CD4-positive, alpha-beta T cell treated with Interleukin-10 for 1 hour (primary cell): ENCODE data around the gene PLEKHA3.
"Not testable (repeated sequence)": the region's sequence is repeated elsewhere in the genome, so short reads cannot be mapped to it uniquely, and the experiment has no call there.

Experiments used
- DNase-seq: peaks from one replicate; pipeline ENCODE4 v3.0.0-alpha.2; 2020

Gene PLEKHA3

DNA sequence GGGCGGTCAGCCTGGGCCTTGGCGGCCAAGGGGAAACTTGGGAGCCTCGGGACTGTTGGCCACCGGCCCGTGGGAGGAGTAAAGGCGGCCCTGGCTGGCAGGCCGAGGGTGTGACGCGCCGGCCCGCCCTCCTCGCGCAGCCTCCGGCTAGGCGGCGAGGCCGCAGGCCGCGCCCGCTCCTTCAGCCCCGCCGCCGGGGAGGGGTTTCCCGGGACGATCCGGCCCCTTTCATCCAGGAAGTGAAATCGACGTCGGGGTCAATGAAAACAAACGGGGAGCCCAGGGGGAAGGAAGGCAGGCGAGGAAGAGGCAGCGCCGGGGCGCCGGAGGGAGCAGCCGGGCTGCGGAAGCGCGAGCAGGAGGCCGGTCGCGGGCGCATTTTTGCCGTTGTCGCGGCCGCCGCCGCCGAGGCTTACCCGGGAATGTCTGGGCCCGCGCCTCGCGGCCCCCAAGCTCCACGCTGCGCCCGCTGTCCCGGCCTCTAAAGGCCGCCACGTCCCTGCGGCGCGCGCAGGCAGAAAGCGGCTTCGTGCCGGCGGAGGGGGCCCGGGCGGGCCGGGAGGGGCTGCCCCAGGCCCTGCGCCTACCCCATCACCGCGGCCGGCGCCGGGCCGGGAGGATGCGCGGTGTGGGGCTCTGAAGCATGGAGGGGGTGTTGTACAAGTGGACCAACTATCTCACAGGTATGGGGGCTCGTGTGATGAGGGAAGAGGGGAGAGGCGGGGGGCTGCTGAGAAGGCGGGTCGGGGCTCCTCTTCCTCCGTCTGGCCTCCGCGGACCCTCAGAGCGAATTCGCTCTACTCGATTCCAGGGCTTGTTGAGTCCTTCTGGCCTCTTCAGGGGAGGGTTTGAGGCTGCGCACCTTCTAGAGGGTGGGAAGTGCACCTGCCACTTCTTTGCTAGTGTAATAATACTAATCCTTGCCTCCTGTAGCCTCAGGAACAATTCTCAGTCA lies at the start of gene PLEKHA3:
Gene PLEKHA3, plus strand, starts transcription at position 231 of the 955 bp plus-strand sequence. Its CDS starts 413 bp downstream, at position 644.
- DNase-seq = peak; percentile 86

DNA sequence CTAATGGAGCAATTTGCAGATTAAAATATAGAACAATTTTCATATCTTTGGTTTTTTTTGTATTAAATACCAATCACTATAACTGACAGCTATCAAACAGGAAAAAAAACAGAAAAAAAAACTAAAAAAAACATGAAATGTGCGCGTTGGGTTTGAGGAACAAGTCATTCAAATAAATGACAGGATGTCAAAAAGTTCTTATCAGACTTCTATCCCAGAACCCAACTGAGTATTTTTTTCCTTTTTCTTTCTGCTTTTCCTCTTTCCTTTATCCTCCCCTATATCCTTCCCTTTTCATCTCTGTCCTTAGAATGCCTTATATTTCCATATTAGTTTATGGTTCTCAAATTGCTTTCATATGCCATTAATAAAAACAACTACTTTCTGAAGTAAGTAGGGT lies 43.6 kb upstream of the PLEKHA3 start:
- DNase-seq = no peak

DNA sequence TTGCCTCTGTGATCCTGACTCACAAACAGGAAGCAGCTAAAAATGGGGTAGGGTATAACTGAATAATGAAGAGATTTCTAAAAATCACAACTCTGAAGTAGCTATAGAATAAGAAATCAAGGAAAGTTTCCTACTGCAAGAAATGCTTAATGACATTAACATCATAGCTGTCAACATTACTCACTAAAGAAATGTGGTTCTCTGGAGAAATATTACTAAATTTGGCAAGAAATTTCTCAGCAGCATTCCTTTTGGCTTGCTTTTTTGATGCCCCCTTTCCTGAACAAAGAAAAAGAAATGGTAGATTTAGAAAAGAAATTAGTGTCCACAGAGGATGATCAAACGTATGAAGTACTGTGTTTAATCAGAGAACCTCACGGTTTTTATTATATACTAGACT lies 38.8 kb upstream of the PLEKHA3 start:
- DNase-seq = no peak

DNA sequence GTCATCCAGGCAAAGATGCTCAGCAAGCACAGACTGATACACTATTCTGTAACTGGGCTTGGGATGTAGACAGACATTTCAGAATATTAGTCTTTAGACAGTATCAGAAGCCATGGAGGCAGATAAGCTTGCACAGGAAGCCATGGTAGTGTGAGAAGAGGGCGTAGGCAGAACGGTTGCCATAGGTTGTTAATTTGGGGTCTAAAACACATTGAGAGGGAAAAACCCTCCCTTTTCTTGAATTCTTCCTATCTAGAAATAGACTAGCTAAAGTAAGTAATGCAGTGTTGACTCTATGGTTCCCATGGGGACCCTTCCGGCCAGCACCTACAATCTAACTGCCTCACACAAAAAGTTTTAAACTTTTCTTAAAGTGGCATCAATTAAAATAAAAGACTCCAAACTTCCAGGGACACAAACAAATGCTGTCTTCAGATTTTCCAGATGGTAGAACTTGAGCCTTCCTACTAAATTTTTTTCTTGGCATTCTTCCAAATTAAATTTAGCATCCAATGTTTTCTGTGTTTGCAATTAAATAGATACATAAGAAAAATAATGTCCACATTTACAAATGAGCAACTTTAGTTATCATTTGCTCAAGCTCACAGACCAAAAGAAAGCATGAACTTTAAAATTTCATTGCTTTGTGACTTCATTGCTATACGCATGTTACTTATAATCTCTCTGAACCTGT lies 31.1 kb upstream of the PLEKHA3 start:
- DNase-seq = peak; percentile 13

DNA sequence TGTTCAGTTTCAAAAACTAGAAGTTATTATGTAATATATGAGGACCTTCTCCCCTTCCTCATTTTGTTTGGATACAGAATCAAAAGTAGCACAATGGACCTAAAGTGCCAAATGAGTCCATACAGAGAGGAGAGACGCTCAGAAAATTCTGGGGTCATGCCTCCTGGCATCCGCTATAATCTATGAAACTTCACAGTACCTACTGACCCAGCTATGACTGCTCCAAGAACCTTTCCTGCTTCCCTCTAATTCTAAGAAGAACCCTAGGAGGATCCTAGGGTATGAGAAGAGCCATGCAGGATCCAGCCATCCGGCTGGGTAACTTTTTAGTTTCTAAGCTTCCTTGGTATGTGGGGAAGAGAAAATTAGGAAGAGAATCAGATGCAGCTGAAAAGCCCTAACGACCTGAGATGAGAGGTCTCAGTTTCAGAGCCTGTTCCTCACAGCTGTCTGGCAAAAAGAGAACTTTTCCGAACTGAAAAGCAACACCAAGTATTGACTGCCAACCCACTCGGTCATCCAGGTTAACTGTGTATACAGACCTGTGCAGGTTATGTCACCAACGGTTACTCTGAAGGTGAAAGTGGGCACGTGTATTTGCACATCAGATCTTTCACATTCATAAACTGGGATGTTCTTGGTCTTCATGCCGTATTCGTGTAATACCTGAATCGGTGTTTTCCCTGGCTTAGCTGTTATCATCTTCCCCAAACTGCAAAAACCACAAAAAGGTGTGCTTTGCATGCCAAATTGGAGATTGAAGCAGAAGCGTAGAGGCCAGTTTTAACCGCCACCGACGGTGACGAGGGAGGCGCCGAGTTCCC lies 30.3 kb upstream of the PLEKHA3 start:
- peak; percentile 82 for DNase-seq

GRCh38 chr2:178450524-178450773 lies 29.8 kb upstream of the PLEKHA3 start:
- no peak for DNase-seq

GRCh38 chr2:178450774-178451525 lies 29.3 kb upstream of the PLEKHA3 start, which contains the start of the genes PJVK and PRKRA:
PJVK (plus strand) TSS chr2:178451378; CDS start chr2:178453410, 2,032 bp downstream.
PRKRA (minus strand) TSS chr2:178451175; CDS start chr2:178451030, 145 bp downstream.
- peak; percentile 95 for DNase-seq

- DNase-seq = no peak
These were observed 27.9 kb upstream of the PLEKHA3 start for GRCh38 chr2:178452334-178452733.

GRCh38 chr2:178452870-178453269 lies 27.4 kb upstream of the PLEKHA3 start:
- no peak for DNase-seq

- no peak for DNase-seq
These were observed 24.3 kb upstream of the PLEKHA3 start for GRCh38 chr2:178455947-178456346.

GRCh38 chr2:178457390-178457886 lies 22.8 kb upstream of the PLEKHA3 start:
- no peak for DNase-seq

DNA sequence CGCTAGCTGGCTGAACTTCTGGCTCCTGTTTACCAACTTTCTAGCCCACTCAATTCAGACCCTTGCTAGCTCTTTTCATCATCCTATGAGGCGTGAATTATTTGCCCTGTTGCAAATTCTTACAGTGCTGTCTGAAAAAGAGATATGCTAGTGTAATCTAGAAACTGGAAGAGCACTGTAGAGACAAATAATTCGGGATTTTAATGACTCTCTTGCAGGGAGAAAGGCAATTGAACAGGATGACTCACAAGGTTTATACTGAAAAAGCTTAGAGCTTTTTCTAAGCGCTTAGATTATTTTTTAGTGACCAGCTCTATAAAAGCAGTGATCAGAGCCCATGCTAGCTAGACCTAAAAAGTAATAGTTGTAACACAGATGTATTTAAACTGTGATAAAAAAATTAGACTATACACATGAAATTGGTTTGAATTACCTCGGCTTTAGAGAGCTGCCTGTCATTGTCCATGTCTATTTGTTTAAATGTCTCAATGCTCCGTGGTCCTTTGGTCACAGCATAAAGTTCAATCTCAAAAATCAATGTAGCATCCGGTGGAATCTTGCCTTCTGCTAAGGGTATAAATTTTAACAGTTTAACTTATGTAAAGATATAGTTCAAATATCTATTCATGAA lies 10.9 kb upstream of the PLEKHA3 start:
- DNase-seq = no peak

DNA sequence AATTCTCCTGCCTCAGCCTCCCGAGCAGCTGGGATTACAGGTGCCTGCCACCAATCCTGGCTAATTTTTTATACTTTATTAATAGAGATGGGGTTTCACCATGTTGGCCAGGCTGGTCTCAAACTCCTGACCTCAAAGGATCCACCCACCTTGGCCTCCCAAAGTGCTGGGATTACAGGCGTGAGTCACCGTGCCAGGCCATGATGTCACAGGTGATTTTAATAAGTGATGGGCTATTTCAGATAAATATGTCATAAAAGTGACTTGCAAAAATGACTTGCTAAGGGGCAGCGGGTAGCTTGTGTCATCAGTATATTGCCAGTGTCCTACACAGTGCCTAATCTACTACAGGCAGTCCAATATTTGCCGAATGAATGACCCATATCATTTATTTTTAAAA lies 8.9 kb upstream of the PLEKHA3 start:
- DNase-seq = not testable (repeated sequence)

DNA sequence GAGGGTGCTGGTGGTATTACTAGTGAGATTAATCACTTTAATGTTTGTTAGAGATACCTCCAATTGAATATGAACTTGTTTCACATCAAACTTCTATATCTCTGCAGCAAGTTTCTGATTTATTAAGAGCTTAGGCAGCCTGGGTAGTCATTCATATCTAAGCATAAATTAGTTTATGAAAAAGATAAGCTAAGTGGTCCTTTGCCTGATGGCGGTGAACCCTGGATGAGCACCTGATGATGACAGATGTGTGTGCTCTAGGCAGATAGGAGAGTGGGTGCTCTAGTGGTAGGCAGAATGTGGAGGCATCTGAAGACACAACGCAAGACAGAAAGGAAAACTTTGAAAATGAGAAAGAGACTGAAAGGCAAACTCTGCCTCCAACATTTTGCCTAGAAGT lies 6.9 kb upstream of the PLEKHA3 start:
- no peak for DNase-seq

DNA sequence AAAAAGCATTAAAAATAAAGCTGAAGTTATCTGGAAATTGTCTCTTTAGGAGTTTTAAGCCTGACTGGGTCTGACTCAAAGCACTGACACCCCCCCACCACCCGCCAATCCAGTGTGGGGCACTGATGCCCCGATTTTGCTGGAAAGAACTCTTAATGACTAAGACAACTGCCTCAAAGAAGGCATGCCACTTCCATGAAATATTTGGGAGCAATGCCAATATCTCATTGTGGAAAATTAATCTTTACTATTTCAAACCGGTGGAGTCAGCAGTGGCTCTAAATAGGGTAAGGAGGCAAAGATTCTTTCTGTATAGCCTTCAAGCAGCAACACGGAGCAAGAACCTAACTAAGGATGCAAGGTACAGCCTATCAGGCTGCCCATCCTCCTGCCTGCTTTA lies 6.3 kb upstream of the PLEKHA3 start:
- DNase-seq = no peak

- no peak for DNase-seq
These were observed 5.7 kb upstream of the PLEKHA3 start for GRCh38 chr2:178474560-178474959.

DNA sequence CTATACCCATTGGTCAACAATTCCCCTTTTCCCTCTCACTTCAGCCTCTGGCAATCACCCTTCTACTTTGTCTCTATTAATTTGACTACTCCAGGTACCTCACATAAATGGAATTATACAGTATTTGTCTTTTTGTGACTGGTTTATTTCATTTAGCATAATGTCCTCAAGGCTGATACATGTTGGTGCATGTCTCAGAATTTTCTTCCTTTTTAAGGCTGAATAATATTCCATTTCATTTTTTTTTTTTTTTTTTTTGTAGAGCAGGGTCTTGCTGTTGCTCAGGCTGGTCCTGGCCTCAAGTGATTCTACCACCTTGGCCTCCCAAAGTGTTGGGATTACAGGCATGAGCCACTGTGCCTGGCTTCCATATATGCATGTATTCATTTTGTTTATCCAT lies 3.8 kb upstream of the PLEKHA3 start:
- DNase-seq = no peak

DNA sequence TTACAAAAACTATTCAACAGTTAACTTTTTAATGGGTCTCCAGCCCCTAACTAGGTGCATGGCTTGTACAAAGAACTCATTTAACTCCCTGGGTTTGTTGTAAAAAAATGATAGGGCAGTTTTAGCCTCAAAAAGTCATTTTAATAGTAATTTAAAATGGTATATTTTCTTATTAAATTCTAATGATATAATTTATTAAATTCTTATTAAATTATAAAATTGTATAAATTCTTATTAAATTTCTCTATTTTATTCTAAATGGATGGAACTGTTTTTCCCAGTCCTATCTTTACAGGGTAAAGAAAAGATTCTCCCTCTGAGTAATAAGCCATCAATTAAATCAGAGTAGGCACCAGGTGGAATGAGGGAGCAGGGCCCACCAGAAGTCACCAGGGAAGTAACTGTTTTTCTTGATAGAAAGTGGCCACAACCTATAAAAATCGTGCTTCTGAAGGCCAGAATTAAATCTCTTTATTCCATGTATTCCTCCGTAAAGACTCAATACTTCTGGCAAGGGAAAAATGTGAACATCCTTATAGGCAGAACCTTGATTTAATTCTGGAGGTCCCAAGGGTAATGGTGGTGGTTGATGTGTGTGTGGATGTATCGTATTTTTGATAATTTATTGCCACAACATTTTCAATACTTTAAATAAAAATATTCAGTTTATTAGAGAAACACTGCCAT lies 2.7 kb upstream of the PLEKHA3 start:
- DNase-seq = no peak

DNA sequence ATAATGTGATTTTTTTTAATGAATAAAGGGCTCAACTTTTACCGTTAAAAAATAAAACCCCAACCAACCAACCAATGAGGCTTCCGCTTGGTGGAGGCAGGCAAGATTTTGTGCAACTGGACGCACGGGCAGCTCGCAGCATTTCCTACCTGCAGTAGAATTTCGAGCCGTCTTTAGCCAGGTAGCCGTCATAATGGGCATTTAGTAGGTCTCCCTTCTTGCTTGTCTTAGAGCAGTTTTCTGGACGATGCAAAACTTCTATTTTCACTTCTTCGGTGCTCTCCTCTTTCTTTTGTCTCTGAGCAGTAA lies 2.2 kb upstream of the PLEKHA3 start:
- no peak for DNase-seq

DNA sequence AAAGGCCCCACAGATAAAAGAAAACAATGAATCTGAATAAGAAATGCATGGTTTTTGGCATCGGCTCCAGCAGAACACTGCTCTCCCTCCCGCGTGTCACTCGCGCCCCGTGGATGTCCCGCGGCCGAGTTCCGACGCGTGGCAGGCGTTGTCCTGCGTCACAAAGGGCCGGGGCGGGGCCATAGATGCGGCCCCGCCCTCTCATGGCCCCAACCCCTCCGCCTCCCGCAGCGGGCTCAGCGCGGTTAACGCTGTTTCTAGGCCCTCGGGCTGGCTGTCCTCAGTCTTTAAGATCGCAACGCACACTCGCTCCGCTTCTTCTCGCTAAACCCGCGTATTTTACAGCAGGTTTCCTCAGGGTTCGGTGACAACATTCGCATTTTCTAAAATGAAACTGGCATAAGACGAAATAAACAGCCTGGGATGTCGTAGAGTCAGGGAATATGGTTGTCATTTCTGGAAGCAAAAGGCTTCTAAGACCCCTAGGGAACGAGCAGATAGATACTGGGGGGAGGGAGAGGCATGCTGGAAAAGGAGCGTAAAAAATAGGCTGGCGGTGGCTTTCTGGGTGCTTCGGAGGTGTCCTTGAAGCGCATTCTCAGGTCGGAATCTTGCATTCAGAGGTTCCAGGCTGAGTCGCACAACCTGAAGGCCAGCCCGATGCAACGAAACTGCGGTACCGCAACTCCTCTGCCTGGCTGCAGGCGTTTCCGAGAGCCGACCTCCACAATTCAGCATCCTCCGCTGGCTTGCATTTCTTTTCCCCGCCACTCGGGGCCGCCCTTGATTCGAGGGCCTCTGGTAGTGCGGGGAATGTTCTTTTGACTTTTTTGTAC lies 1.6 kb upstream of the PLEKHA3 start, which contains the start of gene FKBP7:
Gene FKBP7, minus strand, starts transcription at position 162 of the 836 bp plus-strand sequence. Its CDS starts 101 bp downstream, at position 61.
- peak; percentile 88 for DNase-seq
